Measurements from ENCODE around the gene KIF1A.

The KIF1A gene

DNA sequence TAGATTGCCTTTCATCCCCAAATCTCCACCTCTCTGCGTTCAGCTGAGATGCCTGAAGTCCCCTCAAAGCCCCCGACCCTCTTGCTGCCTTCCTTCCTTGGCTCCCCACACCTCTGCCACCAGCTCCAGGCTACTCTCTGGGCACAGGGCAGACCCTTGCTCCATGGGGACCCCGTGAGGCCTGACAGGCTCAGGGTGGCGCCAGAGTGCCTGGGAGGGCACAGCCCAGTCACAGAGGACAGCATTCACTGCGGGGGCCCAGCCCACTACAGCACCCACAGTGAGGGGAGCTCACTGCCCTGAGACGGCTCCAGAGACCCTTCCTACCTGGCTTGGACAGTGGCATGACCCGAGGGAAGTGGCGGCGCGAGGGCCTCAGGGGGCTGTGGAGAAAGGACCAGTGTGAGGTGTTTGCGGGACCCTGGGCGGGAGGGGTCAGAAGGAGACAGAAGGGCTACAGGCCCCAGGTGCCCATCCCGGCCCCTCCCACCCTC lies 77.4 kb downstream of the KIF1A start:
- H3K9me3 ChIP-seq (replicated peaks; ENCODE audit: insufficient read depth, low read length) = no peaks in the 10 kb centered on the region
- H3K4me3 ChIP-seq (ENCODE audit: low read length) = no peak overlapping the region
- no peak for TF ChIP-seq EZH2 (optimal IDR thresholded peaks at IDR 0.05; ENCODE audit: low read depth, low read length)
- TF ChIP-seq EZH2phosphoT487 (IDR thresholded peaks at IDR 0.05; ENCODE audit: low read length) = no peak
- TF ChIP-seq, protein P1, sequence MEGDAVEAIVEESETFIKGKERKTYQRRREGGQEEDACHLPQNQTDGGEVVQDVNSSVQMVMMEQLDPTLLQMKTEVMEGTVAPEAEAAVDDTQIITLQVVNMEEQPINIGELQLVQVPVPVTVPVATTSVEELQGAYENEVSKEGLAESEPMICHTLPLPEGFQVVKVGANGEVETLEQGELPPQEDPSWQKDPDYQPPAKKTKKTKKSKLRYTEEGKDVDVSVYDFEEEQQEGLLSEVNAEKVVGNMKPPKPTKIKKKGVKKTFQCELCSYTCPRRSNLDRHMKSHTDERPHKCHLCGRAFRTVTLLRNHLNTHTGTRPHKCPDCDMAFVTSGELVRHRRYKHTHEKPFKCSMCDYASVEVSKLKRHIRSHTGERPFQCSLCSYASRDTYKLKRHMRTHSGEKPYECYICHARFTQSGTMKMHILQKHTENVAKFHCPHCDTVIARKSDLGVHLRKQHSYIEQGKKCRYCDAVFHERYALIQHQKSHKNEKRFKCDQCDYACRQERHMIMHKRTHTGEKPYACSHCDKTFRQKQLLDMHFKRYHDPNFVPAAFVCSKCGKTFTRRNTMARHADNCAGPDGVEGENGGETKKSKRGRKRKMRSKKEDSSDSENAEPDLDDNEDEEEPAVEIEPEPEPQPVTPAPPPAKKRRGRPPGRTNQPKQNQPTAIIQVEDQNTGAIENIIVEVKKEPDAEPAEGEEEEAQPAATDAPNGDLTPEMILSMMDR (IDR thresholded peaks at IDR 0.05; ENCODE audit: low read length) = no peak
- H3F3A ChIP-seq (ENCODE audit: insufficient read depth, low read length) = no peaks in the 10 kb centered on the region
- no peak for DNase-seq
- H2AFZ ChIP-seq (ENCODE audit: low read length) = no peak overlapping the region
- no peak overlapping the region for H3K27ac ChIP-seq (ENCODE audit: low read length)
- H3K79me2 ChIP-seq (ENCODE audit: low read length) = no peaks in the 10 kb centered on the region
- H4K20me1 ChIP-seq (ENCODE audit: insufficient read depth, low read length) = no peaks in the 10 kb centered on the region
- H3K4me1 ChIP-seq (ENCODE audit: low read length) = no peaks in the 10 kb centered on the region
- no peak overlapping the region for H3K9ac ChIP-seq (ENCODE audit: low read length)
- peaks cover 88% of the 10 kb centered on the region for H3K27me3 ChIP-seq (replicated peaks; ENCODE audit: insufficient read depth, low read length)
- no peaks in the 10 kb centered on the region for H3K36me3 ChIP-seq (replicated peaks; ENCODE audit: insufficient read depth, low read length)
- H3K4me2 ChIP-seq (ENCODE audit: low read depth, low read length) = no peak overlapping the region
- no peaks in the 10 kb centered on the region for H3K9me2 ChIP-seq (replicated peaks; ENCODE audit: insufficient read depth, low read length)

DNA sequence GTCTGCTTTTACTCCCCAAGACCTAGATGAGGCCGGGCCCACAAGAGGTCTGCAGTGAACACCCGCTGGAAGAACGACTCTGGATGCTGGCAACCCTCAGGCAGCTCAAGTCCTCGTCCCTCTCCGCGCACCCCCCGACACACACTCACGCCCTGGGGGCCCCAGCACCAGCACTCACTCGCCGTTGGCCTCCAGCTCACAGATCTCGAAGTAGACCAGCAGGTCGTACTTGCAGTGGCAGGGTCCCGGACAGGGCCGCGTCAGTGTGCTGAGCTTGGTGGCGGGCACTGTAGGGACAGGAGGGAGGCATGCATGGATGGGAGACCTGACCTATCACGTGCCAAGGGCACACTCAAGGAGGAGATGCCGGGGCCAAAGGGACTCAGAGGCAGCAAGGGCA lies 78.9 kb downstream of the KIF1A start:
- H3K9ac ChIP-seq (ENCODE audit: low read length) = no peak overlapping the region

DNA sequence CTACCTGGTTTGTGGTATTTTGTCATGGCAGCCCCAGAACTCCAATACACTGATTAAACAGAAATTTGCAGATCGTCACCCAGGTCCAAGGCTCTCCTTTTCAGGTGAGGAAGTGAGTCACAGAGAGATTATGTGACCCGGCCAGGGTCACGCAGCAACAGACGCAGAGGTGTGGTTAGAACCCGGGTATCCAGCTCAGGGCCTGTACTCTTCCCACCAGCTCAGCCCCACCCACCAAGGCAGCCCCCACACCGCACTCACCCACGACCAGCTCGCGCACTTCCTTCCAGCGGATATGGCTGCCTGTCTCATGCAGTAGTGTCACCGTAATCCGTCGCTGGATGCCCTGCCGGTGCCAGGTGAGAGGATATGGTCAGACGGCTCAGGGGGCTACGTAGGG lies 80.2 kb downstream of the KIF1A start:
- H3F3A ChIP-seq (ENCODE audit: insufficient read depth, low read length) = no peaks in the 10 kb centered on the region
- no peak overlapping the region for H2AFZ ChIP-seq (ENCODE audit: low read length)
- no peaks in the 10 kb centered on the region for H3K9me3 ChIP-seq (replicated peaks; ENCODE audit: insufficient read depth, low read length)
- H4K20me1 ChIP-seq (ENCODE audit: insufficient read depth, low read length) = no peaks in the 10 kb centered on the region
- H3K79me2 ChIP-seq (ENCODE audit: low read length) = no peaks in the 10 kb centered on the region
- no peak overlapping the region for H3K27ac ChIP-seq (ENCODE audit: low read length)
- no peaks in the 10 kb centered on the region for H3K4me1 ChIP-seq (ENCODE audit: low read length)
- TF ChIP-seq EZH2phosphoT487 (IDR thresholded peaks at IDR 0.05; ENCODE audit: low read length) = no peak
- TF ChIP-seq, protein P1 (IDR thresholded peaks at IDR 0.05; ENCODE audit: low read length) = no peak
- TF ChIP-seq EZH2 (optimal IDR thresholded peaks at IDR 0.05; ENCODE audit: low read depth, low read length) = no peak
- peaks cover 85% of the 10 kb centered on the region for H3K27me3 ChIP-seq (replicated peaks; ENCODE audit: insufficient read depth, low read length)
- no peak overlapping the region for H3K4me2 ChIP-seq (ENCODE audit: low read depth, low read length)
- H3K9me2 ChIP-seq (replicated peaks; ENCODE audit: insufficient read depth, low read length) = no peaks in the 10 kb centered on the region
- no peaks in the 10 kb centered on the region for H3K36me3 ChIP-seq (replicated peaks; ENCODE audit: insufficient read depth, low read length)
- no peak overlapping the region for H3K4me3 ChIP-seq (ENCODE audit: low read length)
- DNase-seq = no peak
- no peak overlapping the region for H3K9ac ChIP-seq (ENCODE audit: low read length)

More for the DNA sequence above, 78.9 kb downstream of the KIF1A start:
- no peaks in the 10 kb centered on the region for H3K4me1 ChIP-seq (ENCODE audit: low read length)
- no peaks in the 10 kb centered on the region for H3K9me2 ChIP-seq (replicated peaks; ENCODE audit: insufficient read depth, low read length)
- no peaks in the 10 kb centered on the region for H4K20me1 ChIP-seq (ENCODE audit: insufficient read depth, low read length)
- no peak for DNase-seq
- H3K4me2 ChIP-seq (ENCODE audit: low read depth, low read length) = no peak overlapping the region
- no peaks in the 10 kb centered on the region for H3F3A ChIP-seq (ENCODE audit: insufficient read depth, low read length)
- H3K27ac ChIP-seq (ENCODE audit: low read length) = no peak overlapping the region
- H3K79me2 ChIP-seq (ENCODE audit: low read length) = no peaks in the 10 kb centered on the region
- TF ChIP-seq EZH2 (optimal IDR thresholded peaks at IDR 0.05; ENCODE audit: low read depth, low read length) (no peak), EZH2phosphoT487 (IDR thresholded peaks at IDR 0.05; ENCODE audit: low read length) (no peak)
- TF ChIP-seq, protein P1 (IDR thresholded peaks at IDR 0.05; ENCODE audit: low read length) = no peak
- no peaks in the 10 kb centered on the region for H3K36me3 ChIP-seq (replicated peaks; ENCODE audit: insufficient read depth, low read length)
- no peak overlapping the region for H2AFZ ChIP-seq (ENCODE audit: low read length)
- no peak overlapping the region for H3K4me3 ChIP-seq (ENCODE audit: low read length)
- no peaks in the 10 kb centered on the region for H3K9me3 ChIP-seq (replicated peaks; ENCODE audit: insufficient read depth, low read length)
- peaks cover 86% of the 10 kb centered on the region for H3K27me3 ChIP-seq (replicated peaks; ENCODE audit: insufficient read depth, low read length)

All from MM.1S (cell line).